Activated naive CD4-positive, alpha-beta T cell treated with anti-CD3 and anti-CD28 coated beads for 36 hours (primary cell): ENCODE measurements around the gene FAM111A. TPM values are rescaled to one million over a fixed set of nuclear protein-coding genes. Genes with fewer than 3 reads are reported as not detected.

ENCODE experiments used
- CTCF ChIA-PET: fragments of 350-600 bp; sonication (Branson Sonifier 250); formaldehyde crosslinking; loops from one replicate; lab custom pipeline; 2021; ENCODE audit warnings: antibody characterized with exemption; lab: Charles Lee
- DNase-seq: peaks from one replicate; pipeline ENCODE4 v3.0.0-alpha.2; 2020
- H3K27ac Mint-ChIP-seq: one replicate; pipeline ENCODE4 v1.8.0; 2021; ENCODE audit warnings: mild to moderate bottlenecking, mixed read lengths
- H3K27me3 Mint-ChIP-seq: one replicate; pipeline ENCODE4 v1.8.0; 2021; ENCODE audit warnings: low read depth, mixed read lengths
- H3K36me3 Mint-ChIP-seq: one replicate; pipeline ENCODE4 v1.8.0; 2021; ENCODE audit warnings: low read depth, mixed read lengths
- H3K4me1 Mint-ChIP-seq: one replicate; pipeline ENCODE4 v1.8.0; 2021; ENCODE audit warnings: low read depth, mixed read lengths
- H3K4me3 Mint-ChIP-seq: one replicate; pipeline ENCODE4 v1.8.0; 2021; ENCODE audit warnings: mild to moderate bottlenecking, moderate library complexity, mixed read lengths
- H3K9me3 Mint-ChIP-seq: one replicate; pipeline ENCODE4 v1.8.0; 2021; ENCODE audit warnings: mixed read lengths
- intact Hi-C: fragments of 100-400 bp; cut with micrococcal nuclease; formaldehyde crosslinking; loops from one replicate; pipeline ENCODE4 v1.15.1; 2023
- total RNA-seq, 2 experiments: library from RNA; stranded (reverse); gene quantifications; one replicate each; pipeline ENCODE4 v1.2.3, GENCODE V29; 2021

Gene FAM111A
- total RNA-seq, 2 experiments from 2014 or later = 98.3 to 99.4 TPM

DNA sequence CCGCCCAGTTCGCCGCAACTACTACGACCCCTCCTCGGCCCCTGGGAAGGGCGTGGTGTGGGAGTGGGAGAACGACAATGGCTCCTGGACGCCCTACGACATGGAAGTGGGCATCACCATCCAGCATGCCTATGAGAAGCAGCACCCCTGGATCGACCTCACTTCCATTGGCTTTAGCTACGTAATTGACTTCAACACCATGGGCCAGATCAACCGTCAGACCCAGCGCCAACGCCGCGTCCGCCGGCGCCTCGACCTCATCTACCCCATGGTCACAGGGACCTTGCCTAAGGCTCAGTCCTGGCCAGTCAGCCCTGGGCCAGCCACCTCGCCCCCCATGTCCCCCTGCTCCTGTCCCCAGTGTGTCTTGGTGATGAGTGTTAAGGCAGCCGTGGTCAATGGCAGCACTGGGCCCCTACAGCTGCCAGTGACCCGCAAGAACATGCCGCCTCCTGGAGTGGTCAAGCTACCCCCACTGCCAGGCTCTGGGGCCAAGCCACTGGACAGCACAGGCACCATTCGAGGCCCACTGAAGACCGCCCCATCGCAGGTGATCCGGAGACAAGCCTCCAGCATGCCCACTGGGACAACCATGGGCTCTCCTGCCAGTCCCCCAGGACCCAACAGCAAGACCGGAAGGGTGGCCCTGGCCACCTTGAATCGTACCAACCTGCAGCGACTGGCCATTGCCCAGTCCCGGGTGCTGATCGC lies 39.2 kb downstream of the FAM111A start:
- H3K27me3 Mint-ChIP-seq = peaks cover 2% of the 10 kb centered on the region

GRCh38 chr11:59182457-59183151 lies 39.9 kb downstream of the FAM111A start:
- Mint-ChIP-seq H3K27me3 (no peaks in the 10 kb centered on the region), H3K36me3 (no peaks in the 10 kb centered on the region), H3K4me1 (no peaks in the 10 kb centered on the region), H3K27ac (no peak overlapping the region), H3K9me3 (peaks cover 6% of the 10 kb centered on the region), H3K4me3 (no peak overlapping the region)
- CTCF ChIA-PET = interaction anchor here (0.7 to 2.4 kb wide), 2 partner anchors 11 to 32 kb away, joined by 4 to 9 read pairs; partner anchors contain the start of gene DTX4
- peak; percentile 32 for DNase-seq
- intact Hi-C loops = no loop called here

More for the DNA sequence above, 39.2 kb downstream of the FAM111A start:
- H3K36me3 Mint-ChIP-seq = no peaks in the 10 kb centered on the region
- no peaks in the 10 kb centered on the region for H3K4me1 Mint-ChIP-seq
- no peak overlapping the region for H3K4me3 Mint-ChIP-seq
- no peak overlapping the region for H3K27ac Mint-ChIP-seq
- peaks cover 6% of the 10 kb centered on the region for H3K9me3 Mint-ChIP-seq
- DNase-seq = no peak
- CTCF ChIA-PET = interaction anchor here (2.4 to 2.6 kb wide), 2 partner anchors 10 kb away, joined by 9 to 17 read pairs; partner anchors contain the start of gene DTX4
- intact Hi-C loops = no loop called here

DNA sequence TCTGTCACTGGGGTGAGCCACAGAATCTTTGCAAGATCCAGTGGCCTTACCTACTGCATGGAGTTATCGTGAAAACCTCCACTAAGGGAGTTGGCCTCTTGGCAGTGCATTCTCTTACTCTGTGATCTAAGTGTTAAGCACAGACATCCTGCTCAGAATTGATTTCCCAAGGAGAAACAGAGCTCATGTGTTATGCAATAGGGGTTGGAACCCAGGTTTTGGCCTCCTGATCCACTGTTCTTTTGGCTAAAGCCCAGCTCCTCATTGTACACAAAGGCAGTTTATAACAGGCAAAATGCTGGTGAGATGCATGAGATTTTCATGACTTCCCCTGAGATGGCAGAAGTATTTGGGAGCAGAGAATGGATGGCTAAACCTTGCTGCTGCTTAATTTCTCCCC lies 41.1 kb downstream of the FAM111A start:
- no peak for DNase-seq
- intact Hi-C loops = no loop called here
- H3K27me3 Mint-ChIP-seq = no peaks in the 10 kb centered on the region
- no peak overlapping the region for H3K4me3 Mint-ChIP-seq
- CTCF ChIA-PET = interaction anchor here (0.7 to 2.4 kb wide), 4 partner anchors 12 to 33 kb away, joined by 3 to 9 read pairs (median 4); partner anchors contain the start of genes DTX4 and MPEG1
- no peaks in the 10 kb centered on the region for H3K4me1 Mint-ChIP-seq
- peaks cover 6% of the 10 kb centered on the region for H3K9me3 Mint-ChIP-seq
- H3K36me3 Mint-ChIP-seq = no peaks in the 10 kb centered on the region
- H3K27ac Mint-ChIP-seq = no peak overlapping the region

- H3K4me3 Mint-ChIP-seq = no peak overlapping the region
- DNase-seq = no peak
These were observed 42.2 kb downstream of the FAM111A start for GRCh38 chr11:59184691-59185339.

GRCh38 chr11:59185386-59185945 lies 42.8 kb downstream of the FAM111A start:
- CTCF ChIA-PET = interaction anchor here (0.7 to 3.1 kb wide), 11 partner anchors 9 to 243 kb away, joined by 3 to 47 read pairs (median 9); partner anchors contain the start of gene DTX4
- DNase-seq = no peak
- intact Hi-C loops = no loop called here
- Mint-ChIP-seq H3K36me3 (no peaks in the 10 kb centered on the region), H3K27me3 (no peaks in the 10 kb centered on the region), H3K4me3 (no peak overlapping the region), H3K4me1 (no peaks in the 10 kb centered on the region), H3K9me3 (no peaks in the 10 kb centered on the region), H3K27ac (no peak overlapping the region)

More at GRCh38 chr11:59184691-59185339, 42.2 kb downstream of the FAM111A start:
- Mint-ChIP-seq H3K27me3 (no peaks in the 10 kb centered on the region), H3K9me3 (no peaks in the 10 kb centered on the region), H3K27ac (no peak overlapping the region), H3K4me1 (no peaks in the 10 kb centered on the region), H3K36me3 (no peaks in the 10 kb centered on the region)
- intact Hi-C loops = no loop called here
- CTCF ChIA-PET = interaction anchor here (1.1 to 3.1 kb wide), 7 partner anchors 9 to 90 kb away, joined by 3 to 47 read pairs (median 9); partner anchors contain the start of genes DTX4 and MPEG1

GRCh38 chr11:59186130-59186594 lies 43.5 kb downstream of the FAM111A start:
- peak; percentile 60 for DNase-seq
- no peak overlapping the region for H3K27ac Mint-ChIP-seq
- no peaks in the 10 kb centered on the region for H3K36me3 Mint-ChIP-seq
- CTCF ChIA-PET = interaction anchor here (0.7 to 3.1 kb wide), 22 partner anchors 8 to 364 kb away, joined by 3 to 47 read pairs (median 4); partner anchors contain the start of genes DTX4 and FAM111B
- intact Hi-C loops = loop anchor here (1.0 kb wide), 1 partner anchor 15 kb away; no protein-coding TSS in a partner anchor
- no peaks in the 10 kb centered on the region for H3K27me3 Mint-ChIP-seq
- H3K9me3 Mint-ChIP-seq = no peaks in the 10 kb centered on the region
- no peaks in the 10 kb centered on the region for H3K4me1 Mint-ChIP-seq
- no peak overlapping the region for H3K4me3 Mint-ChIP-seq

DNA sequence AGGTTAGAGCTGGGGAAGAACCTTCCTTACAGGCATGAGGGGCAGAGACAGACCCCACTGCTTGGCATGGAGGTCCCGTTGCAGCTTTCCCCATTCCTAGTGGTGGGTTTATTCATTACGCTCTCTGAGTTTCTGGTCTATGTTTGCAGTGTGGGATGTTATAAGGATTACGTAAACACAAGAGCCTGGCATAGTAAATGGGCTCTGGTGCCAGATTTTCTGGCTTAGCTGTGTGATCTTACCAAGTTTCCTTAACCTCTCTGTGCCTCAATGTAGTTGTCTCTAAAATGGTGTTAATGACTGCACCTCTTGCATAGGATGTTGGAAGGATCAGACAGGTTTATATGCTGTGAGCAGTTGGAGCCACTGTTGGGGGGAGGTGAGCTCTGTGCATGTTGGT lies 44.4 kb downstream of the FAM111A start:
- intact Hi-C loops = no loop called here
- no peak overlapping the region for H3K4me3 Mint-ChIP-seq
- no peaks in the 10 kb centered on the region for H3K4me1 Mint-ChIP-seq
- H3K27me3 Mint-ChIP-seq = no peaks in the 10 kb centered on the region
- no peak for DNase-seq
- no peak overlapping the region for H3K27ac Mint-ChIP-seq
- CTCF ChIA-PET = interaction anchor here (0.9 to 3.1 kb wide), 14 partner anchors 11 to 363 kb away, joined by 3 to 47 read pairs (median 4); partner anchors contain the start of gene DTX4
- H3K9me3 Mint-ChIP-seq = no peaks in the 10 kb centered on the region
- no peaks in the 10 kb centered on the region for H3K36me3 Mint-ChIP-seq

DNA sequence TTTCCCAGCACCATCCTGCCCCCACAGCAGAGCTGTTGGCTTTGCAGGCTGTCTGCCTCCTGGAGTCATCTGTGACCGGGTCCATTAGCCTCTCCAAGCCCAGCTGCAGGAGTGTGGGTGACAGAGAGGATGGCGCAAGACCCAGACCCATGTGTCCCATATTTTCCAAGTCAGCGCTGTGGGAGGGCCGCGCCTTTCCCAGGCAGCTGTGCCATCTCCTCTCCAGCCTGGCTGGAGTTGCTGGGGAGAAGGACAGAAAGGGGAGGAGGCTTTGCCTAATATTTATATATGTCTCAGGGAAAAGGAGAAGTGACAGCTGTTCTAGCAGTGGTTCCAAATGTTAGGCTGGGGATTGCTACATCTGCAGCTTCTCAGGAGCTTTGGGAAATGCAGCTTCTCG lies 44.9 kb downstream of the FAM111A start:
- no peaks in the 10 kb centered on the region for H3K4me1 Mint-ChIP-seq
- intact Hi-C loops = no loop called here
- no peaks in the 10 kb centered on the region for H3K36me3 Mint-ChIP-seq
- no peaks in the 10 kb centered on the region for H3K27me3 Mint-ChIP-seq
- CTCF ChIA-PET = interaction anchor here (1.0 to 3.1 kb wide), 8 partner anchors 11 to 243 kb away, joined by 3 to 47 read pairs (median 10); partner anchors contain the start of gene DTX4
- DNase-seq = no peak
- H3K9me3 Mint-ChIP-seq = no peaks in the 10 kb centered on the region
- H3K4me3 Mint-ChIP-seq = no peak overlapping the region
- no peak overlapping the region for H3K27ac Mint-ChIP-seq

GRCh38 chr11:59188954-59189353 lies 46.3 kb downstream of the FAM111A start:
- Mint-ChIP-seq H3K9me3 (no peaks in the 10 kb centered on the region), H3K4me1 (no peaks in the 10 kb centered on the region)
- CTCF ChIA-PET = interaction anchor here (1.6 to 1.8 kb wide), 3 partner anchors 10 to 31 kb away, joined by 4 to 7 read pairs (median 4); no protein-coding TSS in a partner anchor

DNA sequence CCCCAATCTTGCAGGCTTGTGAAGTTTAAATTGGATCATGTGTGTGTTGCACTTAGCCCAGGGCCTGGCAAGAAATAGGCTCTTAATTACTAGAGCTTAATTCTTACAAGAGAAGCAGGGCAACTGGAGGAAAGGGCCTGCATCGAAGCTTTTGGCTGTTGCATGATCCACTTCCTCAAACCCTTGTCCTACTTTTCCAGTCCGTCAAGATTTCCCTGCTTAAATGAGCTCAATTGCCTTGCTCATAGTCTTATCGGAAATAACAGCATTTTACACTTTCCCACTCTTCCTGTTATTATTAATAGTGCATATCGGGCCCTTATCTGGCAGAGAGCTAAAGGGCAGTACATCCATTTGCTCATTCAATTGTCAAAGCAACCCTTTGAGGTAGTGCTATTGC lies 47.3 kb downstream of the FAM111A start:
- no peaks in the 10 kb centered on the region for H3K9me3 Mint-ChIP-seq
- no peak for DNase-seq
- H3K27ac Mint-ChIP-seq = no peak overlapping the region
- no peaks in the 10 kb centered on the region for H3K4me1 Mint-ChIP-seq
- intact Hi-C loops = no loop called here
- no peak overlapping the region for H3K4me3 Mint-ChIP-seq
- no peaks in the 10 kb centered on the region for H3K27me3 Mint-ChIP-seq
- H3K36me3 Mint-ChIP-seq = no peaks in the 10 kb centered on the region
- CTCF ChIA-PET = interaction anchor here (1.6 to 1.8 kb wide), 3 partner anchors 9 to 32 kb away, joined by 4 to 7 read pairs (median 4); no protein-coding TSS in a partner anchor

More at GRCh38 chr11:59188954-59189353, 46.3 kb downstream of the FAM111A start:
- Mint-ChIP-seq H3K27me3 (no peaks in the 10 kb centered on the region), H3K36me3 (no peaks in the 10 kb centered on the region), H3K27ac (no peak overlapping the region), H3K4me3 (no peak overlapping the region)
- no peak for DNase-seq
- intact Hi-C loops = no loop called here

DNA sequence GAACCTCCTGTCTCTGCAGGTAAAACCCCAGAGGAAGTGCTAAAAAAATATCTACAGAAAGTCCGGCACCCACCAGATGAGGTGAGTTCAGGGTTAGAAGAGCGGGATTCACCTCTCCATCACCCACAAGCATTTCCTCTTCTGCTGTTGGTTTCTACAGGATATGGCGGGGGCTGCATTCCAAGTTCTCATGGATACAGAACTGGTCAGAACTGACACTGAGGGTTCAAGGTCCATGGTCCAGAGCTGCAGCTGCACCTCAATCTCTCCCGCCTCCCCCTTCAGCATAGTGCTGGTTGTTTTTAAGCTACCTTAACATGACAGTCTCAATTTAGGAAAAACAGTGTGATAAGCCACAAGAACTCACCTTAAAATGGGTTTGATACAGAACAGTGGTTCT lies 48.4 kb downstream of the FAM111A start:
- Mint-ChIP-seq H3K36me3 (no peaks in the 10 kb centered on the region), H3K4me1 (no peaks in the 10 kb centered on the region), H3K4me3 (no peak overlapping the region), H3K27me3 (no peaks in the 10 kb centered on the region), H3K9me3 (no peaks in the 10 kb centered on the region), H3K27ac (no peak overlapping the region)
- CTCF ChIA-PET = interaction anchor here (1.3 to 2.1 kb wide), 2 partner anchors 11 to 12 kb away, joined by 5 read pairs; no protein-coding TSS in a partner anchor
- no peak for DNase-seq
- intact Hi-C loops = no loop called here
